Measurements from ENCODE around the gene SP2.

GRCh38 chr17:47916489-47917208 lies 20.6 kb downstream of the SP2 start:
- no peak for TF ChIP-seq POLR2AphosphoS5 (IDR thresholded peaks at IDR 0.05; ENCODE audit: low read depth, low read length)
- TF ChIP-seq CTCF (IDR thresholded peaks at IDR 0.05) = no peak
- TF ChIP-seq REST (IDR thresholded peaks at IDR 0.05; ENCODE audit: insufficient read depth in 1 of 2, low read depth in 2 of 2, low read length in 1 of 2) = no peak
- TF ChIP-seq TCF7L2 (IDR thresholded peaks at IDR 0.05; ENCODE audit: low read depth, low read length) = no peak
- TF ChIP-seq SIN3A (IDR thresholded peaks at IDR 0.05; ENCODE audit: borderline replicate concordance, insufficient read depth, low read depth, low read length) = no peak
